ENCODE results near the gene P2RX1.

P2RX1 gene

GRCh38 chr17:3887804-3888203, 28.5 kb downstream of the P2RX1 start:
- no peak for DNase-seq (ENCODE audit: low read depth)

GRCh38 chr17:3887394-3887793, 28.9 kb downstream of the P2RX1 start:
- no peak for DNase-seq (ENCODE audit: low read depth)

- DNase-seq (ENCODE audit: low read depth) = no peak
These were observed 29.5 kb downstream of the P2RX1 start for GRCh38 chr17:3886776-3887175.

GRCh38 chr17:3885970-3886369, 30.3 kb downstream of the P2RX1 start:
- DNase-seq (ENCODE audit: low read depth) = no peak

GRCh38 chr17:3885271-3885670, 31.0 kb downstream of the P2RX1 start:
- DNase-seq (ENCODE audit: low read depth) = no peak

GRCh38 chr17:3884188-3884587, 32.1 kb downstream of the P2RX1 start:
- DNase-seq (ENCODE audit: low read depth) = no peak

- no peak for DNase-seq (ENCODE audit: low read depth)
These were observed 34.0 kb downstream of the P2RX1 start for GRCh38 chr17:3882276-3882675.

- no peak for DNase-seq (ENCODE audit: low read depth)
These were observed 35.3 kb downstream of the P2RX1 start for GRCh38 chr17:3880983-3881382.

- DNase-seq (ENCODE audit: low read depth) = no peak
These were observed 36.5 kb downstream of the P2RX1 start for GRCh38 chr17:3879591-3880417.

GRCh38 chr17:3879186-3879585, 37.1 kb downstream of the P2RX1 start:
- no peak for DNase-seq (ENCODE audit: low read depth)

- DNase-seq (ENCODE audit: low read depth) = no peak
These were observed 39.0 kb downstream of the P2RX1 start for GRCh38 chr17:3877220-3877619.

- DNase-seq (ENCODE audit: low read depth) = no peak
These were observed 40.9 kb downstream of the P2RX1 start for GRCh38 chr17:3875317-3875716.

- DNase-seq (ENCODE audit: low read depth) = no peak
These were observed 42.4 kb downstream of the P2RX1 start for GRCh38 chr17:3873862-3874261.

GRCh38 chr17:3870871-3871306, 45.4 kb downstream of the P2RX1 start:
- DNase-seq (ENCODE audit: low read depth) = no peak

GRCh38 chr17:3867606-3868005, 48.7 kb downstream of the P2RX1 start:
- no peak for DNase-seq (ENCODE audit: low read depth)

GRCh38 chr17:3867106-3867505, 49.2 kb downstream of the P2RX1 start:
- no peak for DNase-seq (ENCODE audit: low read depth)

- DNase-seq (ENCODE audit: low read depth) = no peak
These were observed 50.0 kb downstream of the P2RX1 start for GRCh38 chr17:3866276-3866675.

GRCh38 chr17:3865176-3865575, 51.1 kb downstream of the P2RX1 start:
- no peak for DNase-seq (ENCODE audit: low read depth)

- no peak for DNase-seq (ENCODE audit: low read depth)
These were observed 51.7 kb downstream of the P2RX1 start for GRCh38 chr17:3864534-3864933.

- DNase-seq (ENCODE audit: low read depth) = no peak
These were observed 54.2 kb downstream of the P2RX1 start for GRCh38 chr17:3861761-3862681.

- DNase-seq (ENCODE audit: low read depth) = no peak
These were observed 55.1 kb downstream of the P2RX1 start for GRCh38 chr17:3860939-3861700.

GRCh38 chr17:3859940-3860339, 56.3 kb downstream of the P2RX1 start:
- no peak for DNase-seq (ENCODE audit: low read depth)
